HepG2 (cell line): Measurements from ENCODE around the gene CBR4. TPM values are rescaled to one million over a fixed set of nuclear protein-coding genes. Genes with fewer than 3 reads are reported as not detected.

ENCODE experiments used
- GATAD1 ChIP-seq: IDR thresholded peaks from 2 replicates; pipeline ENCODE4 v1.6.1; 2016; ENCODE audit warnings: missing genetic modification reagents, missing compliant biosample characterization
- HCFC1 ChIP-seq: fragments of 150-350 bp; IDR thresholded peaks from 2 replicates; pipeline ENCODE4 v1.6.1; 2014; ENCODE audit warnings: low read depth, low read length
- KLF9 ChIP-seq: IDR thresholded peaks from 2 replicates; pipeline ENCODE4 v1.6.1; 2016; ENCODE audit warnings: low read depth
- MIER2 ChIP-seq: IDR thresholded peaks from 2 replicates; pipeline ENCODE4 v1.6.1; 2016; ENCODE audit warnings: missing biosample characterization, missing genetic modification reagents
- MXI1 ChIP-seq: IDR thresholded peaks from 3 replicates; pipeline ENCODE4 v1.6.1; 2012; ENCODE audit warnings: low read depth, low read length, inconsistent platforms, borderline replicate concordance
- NR0B2 ChIP-seq: sonication (generic); formaldehyde crosslinking; IDR thresholded peaks from 2 replicates; pipeline ENCODE4 v1.4.0; 2020; ENCODE audit warnings: mild to moderate bottlenecking, missing genetic modification reagents
- NR2F1 ChIP-seq, 2 experiments: fragments of 450-650 bp in 1 of 2; formaldehyde crosslinking in 1 of 2; IDR thresholded peaks; 2 replicates each; pipeline versions ENCODE4 v1.5.0 to v1.6.1; 2016 to 2020; ENCODE audit warnings: mild to moderate bottlenecking in 1 of 2, missing compliant biosample characterization in 1 of 2, missing genetic modification reagents in 1 of 2, moderate library complexity in 1 of 2
- POLR2G ChIP-seq: fragments of 200-400 bp; formaldehyde crosslinking; IDR thresholded peaks from 2 replicates; pipeline ENCODE4 v1.6.1; 2018; ENCODE audit warnings: mild to moderate bottlenecking, low read depth, low read length, moderate library complexity
- PREB ChIP-seq: sonication (generic); formaldehyde crosslinking; IDR thresholded peaks from 2 replicates; pipeline ENCODE4 v1.4.0; 2020; ENCODE audit warnings: missing genetic modification reagents
- RAD51 ChIP-seq: fragments of 450-650 bp; IDR thresholded peaks from 2 replicates; pipeline ENCODE4 v1.6.1; 2016; ENCODE audit warnings: borderline replicate concordance
- RARG ChIP-seq: sonication (generic); formaldehyde crosslinking; IDR thresholded peaks from 2 replicates; pipeline ENCODE4 v1.4.0; 2020; ENCODE audit warnings: low read depth, mild to moderate bottlenecking, missing genetic modification reagents
- SIN3A ChIP-seq: IDR thresholded peaks from 2 replicates; pipeline ENCODE4 v1.6.1; 2011; ENCODE audit warnings: low read depth, mild to moderate bottlenecking, control low read depth, low read length, borderline replicate concordance
- SRSF4 ChIP-seq: fragments of 200-400 bp; formaldehyde crosslinking; IDR thresholded peaks from one replicate; pipeline ENCODE4 v1.6.1; 2018; ENCODE audit warnings: mild to moderate bottlenecking, low read depth, low read length, moderate library complexity; ENCODE audit not compliant: poor library complexity, severe bottlenecking
- TARDBP ChIP-seq: sonication (generic); formaldehyde crosslinking; IDR thresholded peaks from 2 replicates; pipeline ENCODE4 v1.8.0; 2022; ENCODE audit warnings: mild to moderate bottlenecking, missing genetic modification reagents
- USF2 ChIP-seq, 2 experiments: sonication (generic) in 1 of 2; formaldehyde crosslinking in 1 of 2; IDR thresholded peaks; 2 replicates each; pipeline versions ENCODE4 v1.5.1 to v1.6.1; 2011 to 2020; ENCODE audit warnings: borderline replicate concordance in 1 of 2, low read depth in 1 of 2, low read length in 1 of 2, mild to moderate bottlenecking in 1 of 2, missing genetic modification reagents in 1 of 2, moderate library complexity in 1 of 2
- WIZ ChIP-seq: sonication (generic); formaldehyde crosslinking; IDR thresholded peaks from 2 replicates; pipeline ENCODE4 v1.5.1; 2020; ENCODE audit warnings: mild to moderate bottlenecking, missing genetic modification reagents
- XBP1 ChIP-seq: sonication (generic); formaldehyde crosslinking; IDR thresholded peaks from 2 replicates; pipeline ENCODE4 v1.5.0; 2020; ENCODE audit warnings: missing genetic modification reagents
- ZBTB33 ChIP-seq: sonication (generic); formaldehyde crosslinking; IDR thresholded peaks from 2 replicates; pipeline ENCODE4 v1.4.0; 2020; ENCODE audit warnings: missing genetic modification reagents
- ZNF18 ChIP-seq: sonication (generic); formaldehyde crosslinking; IDR thresholded peaks from 2 replicates; pipeline ENCODE4 v1.8.0; 2022; ENCODE audit warnings: mild to moderate bottlenecking, missing genetic modification reagents; ENCODE audit not compliant: insufficient replicate concordance
- ZNF251 ChIP-seq: sonication (generic); formaldehyde crosslinking; IDR thresholded peaks from 2 replicates; pipeline ENCODE4 v1.9.0; 2021; ENCODE audit warnings: mild to moderate bottlenecking, missing genetic modification reagents
- ZNF263 ChIP-seq: sonication (generic); formaldehyde crosslinking; IDR thresholded peaks from 2 replicates; pipeline ENCODE4 v1.4.0; 2020; ENCODE audit warnings: missing genetic modification reagents
- ZNF850 ChIP-seq: sonication (generic); formaldehyde crosslinking; conservative IDR thresholded peaks from 2 replicates; pipeline ENCODE4 v1.9.0; 2021; ENCODE audit warnings: mild to moderate bottlenecking, missing genetic modification reagents
- polyA plus RNA-seq, 8 experiments: library from polyadenylated mRNA; depleted of rRNA in 3 of 8; stranded (reverse) in 7 of 8; unstranded in 1 of 8; fragments of >200 nt; fragmentation: Illumina TruSeq in 4 of 8; extraction: Trizol in 4 of 8; gene quantifications; 2 replicates each; pipeline versions ENCODE4 v1.2.1 to v1.2.3, GENCODE V29; 2011 to 2016; ENCODE audit warnings: low read depth in 4 of 8, missing spikeins in 1 of 8, mixed read lengths in 1 of 8; ENCODE audit not compliant: insufficient read depth in 1 of 8
- total RNA-seq, 5 experiments: library from RNA; depleted of rRNA; stranded (reverse); fragments of >200 nt; fragmentation: Illumina TruSeq; extraction: Trizol; gene quantifications; 2 replicates each; pipeline ENCODE4 v1.2.3, GENCODE V29; 2016; ENCODE audit warnings: low read depth in 1 of 5

Gene CBR4
- total and polyA plus RNA-seq, 2 of the 13 experiments (the other 11 are each of a cell fraction or from before 2014, with no cell fraction given), result 7.3 to 20.7 TPM

GRCh38 chr4:169010125-169011023 is at the start of gene CBR4 (continued):
- TF ChIP-seq USF2 (IDR thresholded peaks at IDR 0.05; ENCODE audit: low read depth, low read length) (no peak), USF2 (CRISPR knock-in tag; IDR thresholded peaks at IDR 0.05; ENCODE audit: borderline replicate concordance) (no peak), RARG (CRISPR knock-in tag) (no peak), TARDBP (peak; percentile 88), PREB (CRISPR knock-in tag) (no peak), SIN3A (peak; percentile 64; the same call in 1 of the 2 replicates), GATAD1 (CRISPR knock-in tag) (peak; percentile 77), SRSF4 (no peak), NR2F1 (CRISPR knock-in tag; IDR thresholded peaks at IDR 0.05) (no peak), KLF9 (CRISPR knock-in tag) (0 out of 2 replicates have a peak, but pooled peaks have one; percentile 33), ZNF251 (no peak), XBP1 (CRISPR knock-in tag) (no peak), MXI1 (peak; percentile 48; the same call in 1 of the 3 replicates), WIZ (CRISPR knock-in tag) (peak; percentile 42; the same call in 1 of the 2 replicates), RAD51 (no peak), MIER2 (CRISPR knock-in tag) (no peak), HCFC1 (peak; percentile 88), ZNF18 (CRISPR knock-in tag) (no peak), NR0B2 (no peak), ZNF850 (CRISPR knock-in tag) (no peak), ZNF263 (CRISPR knock-in tag) (no peak), ZBTB33 (CRISPR knock-in tag) (no peak), POLR2G (peak; percentile 90)
